Gastroesophageal sphincter (tissue), 4 donors: Measurements from ENCODE around the gene GATA3. TPM values are rescaled to one million over a fixed set of nuclear protein-coding genes. Genes with fewer than 3 reads are reported as not detected.

ENCODE experiments used
- ATAC-seq: fragments of 150-250 bp; one replicate; pipeline ENCODE4 v1.9.1; 2016; ENCODE audit warnings: mild to moderate bottlenecking, moderate library complexity
- H3K27ac ChIP-seq, 4 donors: fragments of 200-600 bp; sonication (generic) in 3 of 4; 1 replicate in 3 of 4; 2 replicates in 1 of 4; pipeline ENCODE4 v1.5.1; 2016 to 2019
- H3K27me3 ChIP-seq: fragments of 200-600 bp; sonication (generic); one replicate; pipeline ENCODE4 v1.5.1; 2019
- H3K36me3 ChIP-seq, 2 donors: fragments of 200-600 bp; sonication (generic); one replicate each; pipeline ENCODE4 v1.5.1; 2019; ENCODE audit warnings: control low read depth in 1 of 2
- H3K4me1 ChIP-seq, 3 donors: fragments of 200-600 bp; sonication (generic); 1 replicate in 2 of 3; 2 replicates in 1 of 3; pipeline ENCODE4 v1.5.1; 2016 to 2019; ENCODE audit warnings: control low read depth in 2 of 3
- H3K4me3 ChIP-seq, 2 donors: fragments of 200-600 bp; sonication (generic); one replicate each; pipeline ENCODE4 v1.5.1; 2019; ENCODE audit warnings: mild to moderate bottlenecking in 1 of 2, moderate library complexity in 1 of 2
- H3K9me3 ChIP-seq, 3 donors: fragments of 200-600 bp; sonication (generic); one replicate each; pipeline ENCODE4 v1.5.1; 2017 to 2019; ENCODE audit warnings: control low read depth in 2 of 3
- CTCF ChIP-seq, 4 experiments: fragments of 200-600 bp in 2 of 4; fragments of 450-650 bp in 2 of 4; sonication (generic) in 1 of 4; IDR thresholded peaks; one replicate each; pipeline ENCODE4 v1.5.1; 2017 to 2019; ENCODE audit warnings: antibody characterized with exemption in 4 of 4, mild to moderate bottlenecking in 2 of 4, moderate library complexity in 2 of 4
- EP300 ChIP-seq: sonication (generic); formaldehyde crosslinking; IDR thresholded peaks from one replicate; pipeline ENCODE4 v1.6.1; 2017; ENCODE audit warnings: antibody characterized with exemption, mild to moderate bottlenecking
- POLR2A ChIP-seq, 2 donors: fragments of 450-650 bp; IDR thresholded peaks; one replicate each; pipeline ENCODE4 v1.6.1; 2017; ENCODE audit warnings: antibody characterized with exemption in 2 of 2, mild to moderate bottlenecking in 2 of 2, moderate library complexity in 1 of 2
- POLR2AphosphoS5 ChIP-seq: sonication (generic); formaldehyde crosslinking; IDR thresholded peaks from one replicate; pipeline ENCODE4 v1.6.1; 2017; ENCODE audit warnings: antibody characterized with exemption
- WGBS, 2 donors: methylation state at CpG; one replicate each; pipeline ENCODE4 v1.1.5; 2018; ENCODE audit warnings: low coverage in 1 of 2; 5-methylcytosine and 5-hydroxymethylcytosine counted together
- total RNA-seq, 4 donors: library from RNA; depleted of rRNA; stranded (reverse); fragments of >200 nt; gene quantifications; one replicate each; pipeline ENCODE4 v1.1.0, GENCODE V29; 2016

Gene GATA3
- total RNA-seq, 4 donors from 2014 or later = 0.35 TPM; not detected in 3

- no peak for ATAC-seq
- Histone ChIP-seq H3K36me3 (peaks cover 0 to 75% of the 10 kb centered on the region in 2 donors), H3K4me1 (no peaks in the 10 kb centered on the region), H3K27ac (no peak overlapping the region), H3K27me3 (no peaks in the 10 kb centered on the region), H3K9me3 (no peaks in the 10 kb centered on the region), H3K4me3 (no peak overlapping the region)
- TF ChIP-seq POLR2A (IDR thresholded peaks at IDR 0.05) (no peak), EP300 (no peak), CTCF (IDR thresholded peaks at IDR 0.05) (no peak), POLR2AphosphoS5 (no peak)
- WGBS, 2 donors = 93 to 94% methylated on average over 4 to 8 of the region's 10 CpGs
Observed at GRCh38 chr10:8013619-8014018, 40.9 kb upstream of the GATA3 start.

- Histone ChIP-seq H3K27ac (no peak overlapping the region), H3K4me1 (no peaks in the 10 kb centered on the region), H3K9me3 (no peaks in the 10 kb centered on the region), H3K27me3 (no peaks in the 10 kb centered on the region), H3K4me3 (no peak overlapping the region), H3K36me3 (peaks cover 0 to 64% of the 10 kb centered on the region in 2 donors)
- ATAC-seq = no peak
- no peak for TF ChIP-seq POLR2A (IDR thresholded peaks at IDR 0.05)
- TF ChIP-seq CTCF (IDR thresholded peaks at IDR 0.05) = no peak
- TF ChIP-seq EP300 = no peak
- 86 to 95% methylated on average over 7 to 13 of the region's 16 CpGs for WGBS, 2 donors
Observed at GRCh38 chr10:8014649-8015048, 39.8 kb upstream of the GATA3 start.

GRCh38 chr10:8017277-8017676 lies 37.2 kb upstream of the GATA3 start:
- Histone ChIP-seq H3K27me3 (peaks cover 2% of the 10 kb centered on the region), H3K36me3 (peaks cover 0 to 38% of the 10 kb centered on the region in 2 donors), H3K27ac (no peak overlapping the region), H3K4me1 (no peaks in the 10 kb centered on the region), H3K9me3 (no peaks in the 10 kb centered on the region), H3K4me3 (no peak overlapping the region)
- 52 to 61% methylated on average over 5 to 6 of the region's 6 CpGs for WGBS, 2 donors
- TF ChIP-seq POLR2A (IDR thresholded peaks at IDR 0.05) (no peak), CTCF (IDR thresholded peaks at IDR 0.05) (no peak), POLR2AphosphoS5 (no peak), EP300 (no peak)
- no peak for ATAC-seq

- no peak for ATAC-seq
- Histone ChIP-seq H3K27me3 (peaks cover 44% of the 10 kb centered on the region), H3K4me1 (no peaks in the 10 kb centered on the region), H3K36me3 (no peaks in the 10 kb centered on the region), H3K9me3 (no peaks in the 10 kb centered on the region), H3K4me3 (no peak overlapping the region), H3K27ac (no peak overlapping the region)
- TF ChIP-seq CTCF (IDR thresholded peaks at IDR 0.05) = no peak
- no peak for TF ChIP-seq EP300
- no peak for TF ChIP-seq POLR2A (IDR thresholded peaks at IDR 0.05)
- no peak for TF ChIP-seq POLR2AphosphoS5
- 74 to 100% methylated on average over 2 to 4 of the region's 4 CpGs for WGBS, 2 donors
Observed at GRCh38 chr10:8023321-8023720, 31.2 kb upstream of the GATA3 start.

- Histone ChIP-seq H3K27ac (no peak overlapping the region), H3K36me3 (no peaks in the 10 kb centered on the region), H3K4me3 (no peak overlapping the region), H3K27me3 (peaks cover 44% of the 10 kb centered on the region), H3K4me1 (no peaks in the 10 kb centered on the region), H3K9me3 (no peaks in the 10 kb centered on the region)
- no peak for ATAC-seq
- 71 to 85% methylated on average over 2 of the region's 2 CpGs for WGBS, 2 donors
- TF ChIP-seq POLR2A (IDR thresholded peaks at IDR 0.05) (no peak), CTCF (IDR thresholded peaks at IDR 0.05) (no peak), EP300 (no peak), POLR2AphosphoS5 (no peak)
Observed at GRCh38 chr10:8023851-8024250, 30.6 kb upstream of the GATA3 start.
